HG02678 (cell line): ENCODE data around the gene NSUN6.
A peak's percentile ranks its signal among the peaks of the same experiment; 100 is the strongest.

ENCODE experiments used
- ATAC-seq: cut with Tn5 transposase; IDR thresholded peaks from one replicate; pipeline ENCODE4 v1.9.1; 2021; ENCODE audit warnings: mild to moderate bottlenecking, moderate library complexity; ENCODE audit not compliant: unreplicated experiment

Gene NSUN6

DNA sequence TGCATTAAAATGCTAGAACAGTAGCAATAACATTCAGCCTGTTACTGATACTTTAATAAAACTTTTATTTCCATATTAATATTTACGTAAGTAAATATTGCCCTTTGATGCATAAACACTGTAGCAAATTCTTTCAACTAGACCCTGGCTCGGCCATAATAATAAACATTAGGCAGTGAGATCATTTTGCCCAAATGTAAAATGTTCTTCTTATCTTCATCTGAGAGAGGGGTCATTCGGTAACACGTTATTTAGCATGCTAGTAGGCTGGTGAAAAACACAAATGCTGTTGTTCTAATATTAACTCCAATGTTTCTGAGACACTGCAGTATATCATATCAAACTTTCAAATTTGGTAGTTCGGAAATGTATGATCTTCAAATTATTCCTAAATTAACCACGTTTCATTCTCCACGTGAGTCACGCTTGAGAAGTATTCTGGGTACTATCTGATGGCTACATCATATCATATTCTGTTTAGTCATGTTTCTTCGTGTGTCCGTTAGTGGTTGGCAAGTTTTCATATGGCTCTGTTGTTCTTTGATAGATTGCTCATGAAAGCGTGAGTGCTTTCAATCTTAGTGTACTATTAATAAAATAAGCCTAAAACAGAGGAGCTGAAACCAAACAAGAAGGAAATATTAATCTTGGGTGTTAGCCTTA is 145.8 kb downstream of the NSUN6 start:
- ATAC-seq, result no peak

- ATAC-seq, result no peak
These were observed 147.2 kb downstream of the NSUN6 start for GRCh38 chr10:18504161-18504560.

- no peak for ATAC-seq
These were observed 149.8 kb downstream of the NSUN6 start for GRCh38 chr10:18501629-18502028.

DNA sequence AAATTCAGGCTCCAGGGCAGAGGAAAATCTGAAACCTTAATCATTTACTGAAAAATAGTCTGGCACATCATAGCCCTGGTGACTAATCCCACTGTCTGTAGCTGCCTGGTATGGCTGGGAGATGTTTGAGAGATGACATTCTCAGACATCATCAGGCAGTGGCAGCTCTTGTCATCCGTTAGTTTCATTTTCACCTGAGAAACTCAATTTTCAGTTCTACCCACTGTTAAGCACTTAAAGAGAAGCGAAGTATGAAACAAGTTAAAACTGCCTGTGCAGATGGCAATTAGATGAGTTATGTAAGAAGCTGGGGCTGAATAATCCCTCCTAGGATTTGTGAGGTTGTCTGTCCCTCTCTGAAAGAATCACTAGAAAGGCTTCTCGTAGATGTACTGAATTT is 150.2 kb downstream of the NSUN6 start:
- peak; percentile 93 for ATAC-seq

GRCh38 chr10:18500576-18500975 is 150.8 kb downstream of the NSUN6 start:
- no peak for ATAC-seq

- no peak for ATAC-seq
These were observed 152.4 kb downstream of the NSUN6 start for GRCh38 chr10:18498998-18499397.

DNA sequence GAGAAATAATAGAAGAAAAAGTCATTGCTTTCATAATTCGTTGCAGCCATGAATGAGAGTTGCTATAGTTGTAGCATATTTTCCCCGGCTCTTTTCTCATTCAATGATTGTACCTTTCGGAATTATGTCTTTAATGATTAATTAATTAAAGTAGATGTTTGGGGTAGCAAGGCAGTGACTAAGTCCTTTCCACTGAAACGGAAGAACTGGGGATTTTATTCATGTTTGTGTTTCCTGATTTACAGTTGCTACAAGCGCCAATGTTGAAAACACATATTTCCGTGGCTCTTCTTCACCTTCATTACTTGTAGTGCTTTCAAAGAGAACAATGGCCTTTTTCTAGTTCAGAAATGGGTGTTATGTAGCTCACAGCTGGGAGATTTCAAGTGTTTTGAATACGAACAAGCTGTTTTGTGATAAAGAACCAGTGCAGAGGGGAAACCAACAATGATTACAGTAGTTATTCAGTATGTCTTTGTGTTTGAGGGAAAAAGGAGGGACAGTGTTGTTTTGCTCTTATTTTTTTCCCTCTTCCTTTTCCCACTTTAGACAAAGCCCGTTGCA is 153.5 kb downstream of the NSUN6 start:
- ATAC-seq, result no peak
